Measurements from ENCODE around the gene MAPKAP1.

Gene MAPKAP1

DNA sequence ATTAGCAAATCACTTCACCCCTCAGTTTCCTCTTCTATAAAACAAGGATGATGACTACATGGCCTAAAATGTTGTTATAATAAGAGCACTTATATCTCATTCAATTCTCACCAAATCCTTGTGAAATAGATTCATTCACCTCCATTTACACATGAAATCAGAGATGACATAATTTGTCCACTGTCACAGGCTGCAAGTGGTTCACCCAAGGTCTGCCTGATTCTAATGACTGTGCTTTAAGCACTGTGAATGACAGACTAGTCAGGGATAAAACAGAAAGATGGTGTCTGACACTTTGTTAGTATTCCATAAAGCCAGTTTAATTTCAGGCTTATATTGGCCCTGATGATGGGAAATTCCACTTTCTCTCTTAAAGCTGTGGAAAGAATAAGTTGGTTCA lies 209.5 kb downstream of the MAPKAP1 start:
- H3K4me1 ChIP-seq (ENCODE audit: control insufficient read depth, insufficient read depth, low read length), result peaks cover 6% of the 10 kb centered on the region
- no peak overlapping the region for H3K27ac ChIP-seq (ENCODE audit: low read length)
- peaks cover 0 to 2% of the 10 kb centered on the region in 2 donors for H3K36me3 ChIP-seq (ENCODE audit: control insufficient read depth in 2 of 2, insufficient read depth in 2 of 2, low read length in 2 of 2)
- no peak overlapping the region for H3K9ac ChIP-seq (ENCODE audit: low read length in 2 of 2)
- no peak overlapping the region for H3K4me3 ChIP-seq (ENCODE audit: low read length in 2 of 2)
- H3K9me3 ChIP-seq (ENCODE audit: control insufficient read depth in 2 of 2, low read length in 2 of 2), result no peaks in the 10 kb centered on the region
- no peaks in the 10 kb centered on the region for H3K27me3 ChIP-seq (ENCODE audit: control insufficient read depth in 1 of 2, insufficient read depth in 2 of 2, low read length in 2 of 2)

DNA sequence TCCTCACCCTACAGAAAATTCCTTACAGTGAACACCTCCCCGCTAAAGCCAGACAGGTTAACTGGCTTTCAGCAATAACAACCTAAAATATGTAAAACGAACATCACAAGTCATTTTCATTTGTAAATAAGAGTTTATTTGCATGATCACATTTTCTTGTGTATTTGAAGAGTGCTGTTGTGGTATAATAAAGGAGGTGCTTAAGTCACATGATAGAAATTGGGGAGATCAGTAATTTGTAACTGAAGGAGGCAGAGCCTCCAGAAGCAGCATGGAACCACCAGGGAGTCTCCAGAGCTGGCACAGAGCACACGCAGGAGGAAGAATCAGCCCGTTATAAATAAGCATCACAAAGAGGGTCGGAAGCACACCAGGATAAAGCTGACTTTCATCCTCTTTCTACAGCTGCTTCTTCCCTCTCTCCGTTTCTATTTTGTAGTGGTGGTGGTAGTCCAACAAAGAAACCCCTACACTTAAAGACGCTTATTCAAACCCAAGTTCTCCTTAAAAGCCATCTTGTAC lies 210.6 kb downstream of the MAPKAP1 start:
- Histone ChIP-seq H3K9ac (ENCODE audit: low read length in 2 of 2) (no peak overlapping the region), H3K4me3 (ENCODE audit: low read length in 2 of 2) (no peak overlapping the region), H3K27ac (ENCODE audit: low read length) (no peak overlapping the region), H3K36me3 (ENCODE audit: control insufficient read depth in 2 of 2, insufficient read depth in 2 of 2, low read length in 2 of 2) (peaks cover 0 to 2% of the 10 kb centered on the region in 2 donors), H3K27me3 (ENCODE audit: control insufficient read depth in 1 of 2, insufficient read depth in 2 of 2, low read length in 2 of 2) (no peaks in the 10 kb centered on the region), H3K9me3 (ENCODE audit: control insufficient read depth in 2 of 2, low read length in 2 of 2) (no peaks in the 10 kb centered on the region), H3K4me1 (ENCODE audit: control insufficient read depth, insufficient read depth, low read length) (peaks cover 6% of the 10 kb centered on the region)

DNA sequence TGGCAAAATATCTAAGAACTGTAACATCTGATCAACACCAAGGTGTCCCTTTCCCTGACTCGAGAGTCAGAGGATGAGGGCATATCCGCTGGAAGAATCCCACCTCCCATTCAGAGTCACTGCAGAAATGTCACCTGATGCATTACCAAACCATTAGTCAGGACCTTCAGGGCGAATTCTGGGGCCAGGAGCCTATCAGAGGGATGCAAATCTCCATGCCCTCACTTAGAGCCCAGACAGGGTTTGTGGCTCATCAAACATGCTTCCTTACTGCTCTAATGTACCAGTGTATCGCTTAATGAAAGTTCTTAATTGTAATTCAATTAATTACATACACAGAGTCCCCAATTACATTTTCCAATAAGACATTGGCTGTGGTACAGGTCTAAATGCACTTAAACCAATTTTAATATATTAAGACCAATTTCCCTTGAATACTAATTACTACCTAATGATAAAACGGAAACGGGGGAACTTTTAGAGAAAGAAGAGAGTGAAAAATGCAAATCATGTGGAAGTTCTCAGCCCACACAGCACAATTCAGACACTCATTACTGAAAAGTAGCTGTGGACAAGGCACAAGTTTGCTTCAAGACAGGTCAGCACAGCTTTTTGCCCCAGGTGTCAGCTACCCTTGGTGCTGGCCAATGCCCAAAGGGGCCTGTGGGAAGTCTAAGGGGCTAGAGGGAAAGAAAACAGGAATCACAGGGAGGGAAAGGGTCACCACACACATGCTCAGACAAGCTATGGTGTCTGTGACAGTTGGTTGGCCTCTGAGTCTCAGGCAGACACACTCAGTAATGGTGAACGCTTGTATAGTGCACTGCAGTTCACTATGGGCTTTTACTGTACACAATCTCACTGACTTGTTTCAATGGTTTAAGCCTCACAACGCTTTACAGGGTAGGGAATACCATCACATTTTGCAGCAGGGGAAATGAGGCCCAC lies 211.6 kb downstream of the MAPKAP1 start:
- no peak overlapping the region for H3K9ac ChIP-seq (ENCODE audit: low read length in 2 of 2)
- H3K27me3 ChIP-seq (ENCODE audit: control insufficient read depth in 1 of 2, insufficient read depth in 2 of 2, low read length in 2 of 2), result no peaks in the 10 kb centered on the region
- no peak overlapping the region for H3K27ac ChIP-seq (ENCODE audit: low read length)
- peaks cover 6% of the 10 kb centered on the region for H3K4me1 ChIP-seq (ENCODE audit: control insufficient read depth, insufficient read depth, low read length)
- H3K4me3 ChIP-seq (ENCODE audit: low read length in 2 of 2), result no peak overlapping the region
- peaks cover 0 to 2% of the 10 kb centered on the region in 2 donors for H3K36me3 ChIP-seq (ENCODE audit: control insufficient read depth in 2 of 2, insufficient read depth in 2 of 2, low read length in 2 of 2)
- no peaks in the 10 kb centered on the region for H3K9me3 ChIP-seq (ENCODE audit: control insufficient read depth in 2 of 2, low read length in 2 of 2)

DNA sequence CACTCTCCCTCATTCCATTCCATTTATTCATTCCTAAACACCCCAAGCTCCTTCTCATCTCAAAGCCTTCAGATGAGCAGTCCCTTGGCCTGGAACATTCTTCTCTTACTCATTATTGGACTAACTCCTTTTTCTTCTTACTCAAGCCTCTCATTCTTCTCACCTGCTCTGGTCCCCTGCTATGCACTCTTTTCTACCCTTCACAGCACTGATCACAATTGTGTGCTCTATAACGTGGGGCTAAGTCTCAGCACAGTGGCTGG lies 212.4 kb downstream of the MAPKAP1 start:
- no peaks in the 10 kb centered on the region for H3K27me3 ChIP-seq (ENCODE audit: control insufficient read depth in 1 of 2, insufficient read depth in 2 of 2, low read length in 2 of 2)
- no peaks in the 10 kb centered on the region for H3K9me3 ChIP-seq (ENCODE audit: control insufficient read depth in 2 of 2, low read length in 2 of 2)
- H3K4me1 ChIP-seq (ENCODE audit: control insufficient read depth, insufficient read depth, low read length), result peaks cover 6% of the 10 kb centered on the region
- H3K4me3 ChIP-seq (ENCODE audit: low read length in 2 of 2), result no peak overlapping the region
- H3K9ac ChIP-seq (ENCODE audit: low read length in 2 of 2), result no peak overlapping the region
- H3K27ac ChIP-seq (ENCODE audit: low read length), result no peak overlapping the region
- peaks cover 0 to 2% of the 10 kb centered on the region in 2 donors for H3K36me3 ChIP-seq (ENCODE audit: control insufficient read depth in 2 of 2, insufficient read depth in 2 of 2, low read length in 2 of 2)

DNA sequence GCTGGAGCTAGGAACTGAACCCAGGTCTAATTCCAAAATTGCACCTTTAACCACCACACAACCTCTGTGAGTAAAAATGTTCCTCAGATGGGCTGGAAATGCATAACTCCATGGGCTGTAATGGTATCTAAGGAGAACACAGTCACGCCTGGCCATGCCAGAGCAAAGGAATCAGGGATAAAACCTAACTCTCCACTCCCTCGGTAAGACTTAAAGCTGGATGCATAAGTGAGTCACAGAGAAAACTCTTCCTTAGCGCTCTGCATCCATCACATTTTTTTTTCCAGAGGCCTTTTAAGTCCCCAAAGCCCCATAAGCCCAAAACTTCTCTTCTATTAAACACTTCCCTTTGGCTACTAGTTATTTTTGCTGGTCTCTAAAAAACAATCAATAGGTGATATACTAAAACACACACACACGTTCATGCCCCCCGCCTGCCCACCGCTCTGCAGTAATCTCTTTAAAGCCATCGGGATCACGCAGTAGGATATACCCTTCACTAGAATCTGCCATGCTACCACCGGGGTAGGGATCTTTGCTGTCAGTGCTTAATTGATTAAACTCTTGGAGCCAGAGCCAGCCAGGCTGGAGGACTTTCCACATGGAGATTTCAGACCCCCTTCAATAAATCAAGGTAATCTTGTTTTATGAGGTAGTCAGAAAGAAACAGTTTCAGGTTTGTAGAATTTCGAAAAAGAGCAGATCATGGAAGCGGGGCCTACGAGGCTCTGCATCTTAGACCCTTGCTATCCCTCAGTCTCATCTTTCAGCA lies 212.9 kb downstream of the MAPKAP1 start:
- Histone ChIP-seq H3K9me3 (ENCODE audit: control insufficient read depth in 2 of 2, low read length in 2 of 2) (no peaks in the 10 kb centered on the region), H3K27ac (ENCODE audit: low read length) (no peak overlapping the region), H3K4me3 (ENCODE audit: low read length in 2 of 2) (no peak overlapping the region)

DNA sequence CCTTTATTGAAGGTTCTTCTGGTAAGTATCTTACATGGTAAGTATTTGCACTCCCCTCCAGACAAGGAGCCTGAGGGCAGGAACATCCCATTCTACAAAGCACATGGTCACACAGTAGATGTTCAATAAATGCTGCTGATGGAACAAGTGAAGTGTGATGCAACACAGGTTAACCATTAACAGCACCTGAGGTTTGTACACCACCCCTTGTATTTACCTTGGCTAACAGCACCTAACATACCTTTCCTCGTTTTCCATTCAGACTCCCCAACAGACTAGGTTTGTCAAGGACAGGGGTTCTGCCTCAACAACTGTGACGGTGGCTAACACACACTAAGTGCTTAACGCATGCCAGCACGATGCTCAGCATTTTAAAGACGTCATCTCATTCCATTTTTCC lies 213.6 kb downstream of the MAPKAP1 start:
- Histone ChIP-seq H3K9ac (ENCODE audit: low read length in 2 of 2) (no peak overlapping the region), H3K4me1 (ENCODE audit: control insufficient read depth, insufficient read depth, low read length) (peaks cover 6% of the 10 kb centered on the region), H3K4me3 (ENCODE audit: low read length in 2 of 2) (no peak overlapping the region), H3K36me3 (ENCODE audit: control insufficient read depth in 2 of 2, insufficient read depth in 2 of 2, low read length in 2 of 2) (peaks cover 0 to 2% of the 10 kb centered on the region in 2 donors), H3K27ac (ENCODE audit: low read length) (no peak overlapping the region), H3K9me3 (ENCODE audit: control insufficient read depth in 2 of 2, low read length in 2 of 2) (no peaks in the 10 kb centered on the region), H3K27me3 (ENCODE audit: control insufficient read depth in 1 of 2, insufficient read depth in 2 of 2, low read length in 2 of 2) (no peaks in the 10 kb centered on the region)

More for the DNA sequence above, 212.9 kb downstream of the MAPKAP1 start:
- Histone ChIP-seq H3K4me1 (ENCODE audit: control insufficient read depth, insufficient read depth, low read length) (peaks cover 6% of the 10 kb centered on the region), H3K9ac (ENCODE audit: low read length in 2 of 2) (no peak overlapping the region), H3K36me3 (ENCODE audit: control insufficient read depth in 2 of 2, insufficient read depth in 2 of 2, low read length in 2 of 2) (peaks cover 0 to 2% of the 10 kb centered on the region in 2 donors), H3K27me3 (ENCODE audit: control insufficient read depth in 1 of 2, insufficient read depth in 2 of 2, low read length in 2 of 2) (no peaks in the 10 kb centered on the region)

DNA sequence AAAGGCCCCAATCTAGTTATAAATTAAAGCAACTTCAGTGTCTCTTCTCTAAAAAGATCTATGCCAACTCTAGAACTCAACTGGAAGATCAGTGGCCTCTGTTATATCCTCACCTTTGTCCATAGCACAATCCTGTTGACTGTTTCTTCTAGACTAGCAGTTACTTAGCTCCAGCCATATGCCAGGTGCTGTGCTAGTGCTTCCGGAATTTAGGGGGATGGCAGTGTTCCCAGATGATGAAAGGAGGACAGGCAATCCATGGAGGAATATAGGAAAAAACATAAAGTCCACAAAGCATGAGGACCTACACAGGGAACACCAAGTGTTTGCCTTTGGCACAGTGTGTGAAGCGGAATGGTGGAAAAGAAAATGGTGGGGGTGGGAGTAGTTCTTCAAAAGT lies 214.3 kb downstream of the MAPKAP1 start:
- Histone ChIP-seq H3K4me1 (ENCODE audit: control insufficient read depth, insufficient read depth, low read length) (peaks cover 7% of the 10 kb centered on the region), H3K9me3 (ENCODE audit: control insufficient read depth in 2 of 2, low read length in 2 of 2) (no peaks in the 10 kb centered on the region), H3K9ac (ENCODE audit: low read length in 2 of 2) (no peak overlapping the region), H3K4me3 (ENCODE audit: low read length in 2 of 2) (no peak overlapping the region), H3K36me3 (ENCODE audit: control insufficient read depth in 2 of 2, insufficient read depth in 2 of 2, low read length in 2 of 2) (peaks cover 0 to 2% of the 10 kb centered on the region in 2 donors), H3K27me3 (ENCODE audit: control insufficient read depth in 1 of 2, insufficient read depth in 2 of 2, low read length in 2 of 2) (no peaks in the 10 kb centered on the region), H3K27ac (ENCODE audit: low read length) (no peak overlapping the region)

DNA sequence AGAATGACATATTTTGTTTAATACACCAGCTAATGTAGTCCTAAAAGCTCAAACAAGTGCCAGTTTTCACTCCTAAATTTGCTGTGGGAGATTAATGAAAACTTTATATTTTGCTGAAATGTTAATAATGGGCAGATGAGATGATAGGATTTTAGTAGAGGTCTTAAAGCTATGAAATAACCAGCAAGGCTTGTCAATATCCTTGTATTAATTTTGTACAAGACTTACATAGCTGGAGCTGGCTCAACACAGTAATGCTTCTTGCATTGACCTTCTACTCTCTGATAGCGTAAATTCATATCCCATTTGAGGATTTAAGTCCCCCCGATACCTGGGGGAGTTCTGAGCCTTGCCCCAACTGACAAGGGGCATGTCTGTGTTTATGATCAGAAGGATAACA lies 219.2 kb downstream of the MAPKAP1 start:
- Histone ChIP-seq H3K9me3 (ENCODE audit: control insufficient read depth in 2 of 2, low read length in 2 of 2) (no peaks in the 10 kb centered on the region), H3K4me3 (ENCODE audit: low read length in 2 of 2) (no peak overlapping the region), H3K27ac (ENCODE audit: low read length) (no peak overlapping the region)

DNA sequence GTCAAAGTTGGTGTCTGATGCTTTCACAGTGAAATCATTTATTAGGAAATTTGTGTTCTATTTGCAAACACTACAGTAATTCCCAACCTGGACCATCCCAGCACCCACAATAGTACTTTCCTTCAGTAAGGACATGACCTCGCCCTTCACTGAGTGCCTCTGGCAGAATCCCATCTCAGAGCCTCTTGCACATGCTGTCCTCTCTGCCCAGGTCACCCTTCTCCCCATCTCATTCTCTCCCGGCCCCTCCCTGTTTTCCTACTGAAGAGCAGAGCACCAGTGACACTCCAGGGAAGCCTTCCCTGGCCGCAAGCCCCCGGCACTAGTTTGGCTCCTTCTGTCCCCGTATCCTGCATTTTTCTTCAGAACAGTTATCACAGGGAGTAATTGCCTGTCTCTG lies 220.4 kb downstream of the MAPKAP1 start:
- no peaks in the 10 kb centered on the region for H3K27me3 ChIP-seq (ENCODE audit: control insufficient read depth in 1 of 2, insufficient read depth in 2 of 2, low read length in 2 of 2)
- peaks cover 48% of the 10 kb centered on the region for H3K4me1 ChIP-seq (ENCODE audit: control insufficient read depth, insufficient read depth, low read length)
- H3K9ac ChIP-seq (ENCODE audit: low read length in 2 of 2), result peak overlapping the region in 1 of 2 donors; percentile 29
- peak overlapping the region; percentile 77 for H3K27ac ChIP-seq (ENCODE audit: low read length)
- no peaks in the 10 kb centered on the region for H3K36me3 ChIP-seq (ENCODE audit: control insufficient read depth in 2 of 2, insufficient read depth in 2 of 2, low read length in 2 of 2)
- H3K9me3 ChIP-seq (ENCODE audit: control insufficient read depth in 2 of 2, low read length in 2 of 2), result no peaks in the 10 kb centered on the region
- peak overlapping the region in 1 of 2 donors; percentile 8 for H3K4me3 ChIP-seq (ENCODE audit: low read length in 2 of 2)

More for the DNA sequence above, 219.2 kb downstream of the MAPKAP1 start:
- H3K36me3 ChIP-seq (ENCODE audit: control insufficient read depth in 2 of 2, insufficient read depth in 2 of 2, low read length in 2 of 2), result no peaks in the 10 kb centered on the region
- no peaks in the 10 kb centered on the region for H3K27me3 ChIP-seq (ENCODE audit: control insufficient read depth in 1 of 2, insufficient read depth in 2 of 2, low read length in 2 of 2)
- peaks cover 46% of the 10 kb centered on the region for H3K4me1 ChIP-seq (ENCODE audit: control insufficient read depth, insufficient read depth, low read length)
- H3K9ac ChIP-seq (ENCODE audit: low read length in 2 of 2), result no peak overlapping the region

DNA sequence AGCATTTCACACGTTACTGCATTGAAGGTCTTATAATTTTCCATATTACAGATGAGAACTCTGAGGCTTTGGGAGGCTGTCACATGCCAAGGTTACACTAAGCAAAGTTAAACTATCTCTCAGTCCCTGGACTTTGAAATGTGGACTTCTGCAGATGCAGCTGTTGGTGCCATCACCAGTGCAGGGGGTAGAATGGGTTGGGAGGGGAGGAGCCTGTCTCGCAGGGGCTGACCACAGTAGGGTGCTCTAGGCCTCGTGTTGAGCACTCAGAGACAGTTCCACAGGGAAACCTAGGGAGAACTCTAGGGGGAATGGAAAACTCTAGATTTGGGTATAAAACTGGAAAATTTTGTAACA lies 220.9 kb downstream of the MAPKAP1 start:
- H3K27me3 ChIP-seq (ENCODE audit: control insufficient read depth in 1 of 2, insufficient read depth in 2 of 2, low read length in 2 of 2), result no peaks in the 10 kb centered on the region
- no peak overlapping the region for H3K9ac ChIP-seq (ENCODE audit: low read length in 2 of 2)
- H3K27ac ChIP-seq (ENCODE audit: low read length), result peak overlapping the region; percentile 77
- H3K4me1 ChIP-seq (ENCODE audit: control insufficient read depth, insufficient read depth, low read length), result peaks cover 48% of the 10 kb centered on the region
- no peak overlapping the region for H3K4me3 ChIP-seq (ENCODE audit: low read length in 2 of 2)
- H3K36me3 ChIP-seq (ENCODE audit: control insufficient read depth in 2 of 2, insufficient read depth in 2 of 2, low read length in 2 of 2), result no peaks in the 10 kb centered on the region
- H3K9me3 ChIP-seq (ENCODE audit: control insufficient read depth in 2 of 2, low read length in 2 of 2), result no peaks in the 10 kb centered on the region
